Neural progenitor cell (in vitro differentiated cells): ENCODE data around the gene PLCB3. TPM values are rescaled to one million over a fixed set of nuclear protein-coding genes. Genes with fewer than 3 reads are reported as not detected.
A peak's percentile ranks its signal among the peaks of the same experiment; 100 is the strongest.

Experiments used
- DNase-seq: peaks from one replicate; pipeline ENCODE4 v3.0.0-alpha.2; 2016; ENCODE audit warnings: low spot score
- H2AFZ ChIP-seq: fragments of 200-600 bp; sonication (generic); replicated peaks from 2 replicates; pipeline ENCODE4 v1.6.1; 2016; ENCODE audit warnings: antibody characterized with exemption
- H3F3A ChIP-seq: fragments of 200-600 bp; sonication (generic); 2 replicates; pipeline ENCODE4 v1.6.1; 2016; ENCODE audit warnings: antibody characterized with exemption, low read depth
- H3K27ac ChIP-seq: fragments of 200-600 bp; sonication (generic); 2 replicates; pipeline ENCODE4 v1.5.1; 2016; ENCODE audit warnings: mild to moderate bottlenecking
- H3K27me3 ChIP-seq: fragments of 200-600 bp; sonication (generic); 2 replicates; pipeline ENCODE4 v1.6.1; 2016; ENCODE audit warnings: mild to moderate bottlenecking, moderate library complexity
- H3K36me3 ChIP-seq: fragments of 200-600 bp; sonication (generic); 2 replicates; pipeline ENCODE4 v1.5.1; 2016
- H3K4me1 ChIP-seq: fragments of 200-600 bp; sonication (generic); 2 replicates; pipeline ENCODE4 v1.6.1; 2016; ENCODE audit warnings: mixed run types
- H3K4me2 ChIP-seq: fragments of 200-600 bp; sonication (generic); 2 replicates; pipeline ENCODE4 v1.6.1; 2016
- H3K4me3 ChIP-seq: fragments of 200-600 bp; sonication (generic); 2 replicates; pipeline ENCODE4 v1.5.1; 2016
- H3K79me2 ChIP-seq: fragments of 200-600 bp; sonication (generic); 2 replicates; pipeline ENCODE4 v1.6.1; 2016; ENCODE audit warnings: low read depth
- H3K9ac ChIP-seq: fragments of 200-600 bp; sonication (generic); 2 replicates; pipeline ENCODE4 v1.6.1; 2016
- H3K9me3 ChIP-seq: fragments of 200-600 bp; sonication (generic); 2 replicates; pipeline ENCODE4 v1.5.1; 2016; ENCODE audit warnings: low read depth
- H4K20me1 ChIP-seq: fragments of 200-600 bp; sonication (generic); 2 replicates; pipeline ENCODE4 v1.6.1; 2016; ENCODE audit warnings: low read depth
- H3K27ac Mint-ChIP-seq: 3 replicates; pipeline ENCODE4 v1.8.0; 2021; ENCODE audit warnings: mixed read lengths
- H3K27me3 Mint-ChIP-seq: 2 replicates; pipeline ENCODE4 v1.8.0; 2022; ENCODE audit warnings: low read depth, mild to moderate bottlenecking, inconsistent platforms, moderate library complexity, mixed read lengths; ENCODE audit not compliant: insufficient read depth
- H3K36me3 Mint-ChIP-seq: 3 replicates; pipeline ENCODE4 v1.8.0; 2021; ENCODE audit warnings: mixed read lengths
- H3K4me1 Mint-ChIP-seq: 3 replicates; pipeline ENCODE4 v1.8.0; 2021; ENCODE audit warnings: mixed read lengths
- H3K4me3 Mint-ChIP-seq: 3 replicates; pipeline ENCODE4 v1.8.0; 2021; ENCODE audit warnings: mild to moderate bottlenecking, moderate library complexity, mixed read lengths
- H3K9me3 Mint-ChIP-seq: 3 replicates; pipeline ENCODE4 v1.8.0; 2020; ENCODE audit warnings: mixed read lengths
- EZH2 ChIP-seq: fragments of 200-600 bp; sonication (generic); IDR thresholded peaks from 2 replicates; pipeline ENCODE4 v1.6.1; 2017; ENCODE audit warnings: antibody characterized with exemption, mild to moderate bottlenecking, moderate library complexity
- EZH2phosphoT487 ChIP-seq: fragments of 200-600 bp; sonication (generic); IDR thresholded peaks from 2 replicates; pipeline ENCODE4 v1.6.1; 2017; ENCODE audit warnings: antibody characterized with exemption
- total RNA-seq: library from RNA; depleted of rRNA; stranded (reverse); fragments of >200 nt; gene quantifications from 2 replicates; pipeline ENCODE4 v1.2.3, GENCODE V29; 2015; ENCODE audit warnings: low replicate concordance
- TF ChIP-seq, protein P1 (sequence below): fragments of 200-600 bp; sonication (generic); IDR thresholded peaks from 2 replicates; pipeline ENCODE4 v1.5.1; 2017; ENCODE audit warnings: antibody characterized with exemption, mild to moderate bottlenecking

PLCB3 gene
- total RNA-seq, 1 donor from 2014 or later: 15.6 TPM

DNA sequence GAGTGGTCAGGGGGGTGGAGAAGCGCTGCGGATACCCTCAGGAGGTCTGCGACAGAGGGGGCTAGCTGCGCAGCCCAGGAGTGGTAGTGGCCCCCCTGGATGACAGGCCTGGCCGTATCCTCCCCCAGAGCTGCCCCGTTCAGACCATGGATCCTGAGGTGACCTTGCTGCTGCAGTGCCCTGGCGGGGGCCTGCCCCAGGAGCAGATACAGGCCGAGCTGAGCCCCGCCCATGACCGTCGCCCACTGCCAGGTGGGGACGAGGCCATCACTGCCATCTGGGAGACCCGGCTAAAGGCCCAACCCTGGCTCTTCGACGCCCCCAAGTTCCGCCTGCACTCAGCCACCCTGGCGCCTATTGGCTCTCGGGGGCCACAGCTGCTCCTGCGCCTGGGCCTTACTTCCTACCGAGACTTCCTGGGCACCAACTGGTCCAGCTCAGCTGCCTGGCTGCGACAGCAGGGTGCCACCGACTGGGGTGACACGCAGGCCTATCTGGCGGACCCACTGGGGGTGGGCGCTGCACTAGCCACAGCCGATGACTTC, 24.8 kb upstream of the PLCB3 start:
- DNase-seq: no peak
- no peak overlapping the region for H3K27ac Mint-ChIP-seq

DNA sequence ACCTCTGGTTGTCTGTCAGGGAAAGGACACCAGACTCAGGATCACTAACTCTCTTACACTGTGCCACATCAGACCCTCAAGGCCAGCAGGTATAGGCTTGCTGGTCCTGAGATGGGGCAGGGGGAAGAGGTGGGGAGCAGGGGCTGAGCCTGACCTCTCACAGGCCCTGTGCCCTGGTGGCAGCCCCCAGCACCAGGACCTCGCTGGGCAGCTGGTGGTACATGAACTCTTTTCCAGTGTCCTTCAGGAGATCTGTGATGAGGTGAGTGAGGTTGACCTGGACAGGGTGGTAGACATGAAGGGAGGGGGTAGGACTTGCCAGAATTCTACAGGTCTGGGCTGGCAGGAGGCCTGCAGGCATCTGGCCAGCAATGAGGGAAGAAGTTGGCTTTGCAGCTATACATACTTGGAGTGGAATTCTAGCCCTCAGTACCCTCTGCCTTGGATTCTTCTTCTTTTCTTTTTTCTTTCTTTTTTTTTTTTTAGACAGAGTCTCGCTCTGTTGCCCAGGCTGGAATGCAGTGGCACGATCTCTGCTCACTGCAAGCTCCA, 23.8 kb upstream of the PLCB3 start:
- H3K27ac Mint-ChIP-seq: no peak overlapping the region
- H3K27me3 Mint-ChIP-seq: peaks cover 6% of the 10 kb centered on the region
- H4K20me1 ChIP-seq: no peaks in the 10 kb centered on the region
- peaks cover 18% of the 10 kb centered on the region for H3K27me3 ChIP-seq
- TF ChIP-seq, protein P1, sequence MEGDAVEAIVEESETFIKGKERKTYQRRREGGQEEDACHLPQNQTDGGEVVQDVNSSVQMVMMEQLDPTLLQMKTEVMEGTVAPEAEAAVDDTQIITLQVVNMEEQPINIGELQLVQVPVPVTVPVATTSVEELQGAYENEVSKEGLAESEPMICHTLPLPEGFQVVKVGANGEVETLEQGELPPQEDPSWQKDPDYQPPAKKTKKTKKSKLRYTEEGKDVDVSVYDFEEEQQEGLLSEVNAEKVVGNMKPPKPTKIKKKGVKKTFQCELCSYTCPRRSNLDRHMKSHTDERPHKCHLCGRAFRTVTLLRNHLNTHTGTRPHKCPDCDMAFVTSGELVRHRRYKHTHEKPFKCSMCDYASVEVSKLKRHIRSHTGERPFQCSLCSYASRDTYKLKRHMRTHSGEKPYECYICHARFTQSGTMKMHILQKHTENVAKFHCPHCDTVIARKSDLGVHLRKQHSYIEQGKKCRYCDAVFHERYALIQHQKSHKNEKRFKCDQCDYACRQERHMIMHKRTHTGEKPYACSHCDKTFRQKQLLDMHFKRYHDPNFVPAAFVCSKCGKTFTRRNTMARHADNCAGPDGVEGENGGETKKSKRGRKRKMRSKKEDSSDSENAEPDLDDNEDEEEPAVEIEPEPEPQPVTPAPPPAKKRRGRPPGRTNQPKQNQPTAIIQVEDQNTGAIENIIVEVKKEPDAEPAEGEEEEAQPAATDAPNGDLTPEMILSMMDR: no peak
- no peak for TF ChIP-seq EZH2phosphoT487
- TF ChIP-seq EZH2: no peak
- peak overlapping the region; percentile 89 for H3K4me2 ChIP-seq
- no peaks in the 10 kb centered on the region for H3K36me3 Mint-ChIP-seq
- peaks cover 27% of the 10 kb centered on the region for H3F3A ChIP-seq
- H3K9me3 Mint-ChIP-seq: no peaks in the 10 kb centered on the region
- H3K9me3 ChIP-seq: no peaks in the 10 kb centered on the region
- H3K4me3 ChIP-seq: no peak overlapping the region
- no peak overlapping the region for H2AFZ ChIP-seq
- DNase-seq: no peak
- H3K79me2 ChIP-seq: no peaks in the 10 kb centered on the region
- H3K4me3 Mint-ChIP-seq: peak overlapping the region; percentile 91
- H3K4me1 ChIP-seq: peaks cover 16% of the 10 kb centered on the region
- H3K4me1 Mint-ChIP-seq: peaks cover 33% of the 10 kb centered on the region
- no peak overlapping the region for H3K9ac ChIP-seq
- no peaks in the 10 kb centered on the region for H3K36me3 ChIP-seq
- H3K27ac ChIP-seq: no peak overlapping the region

More for the DNA sequence above, 24.8 kb upstream of the PLCB3 start:
- Histone ChIP-seq H3K36me3 (no peaks in the 10 kb centered on the region), H3F3A (peaks cover 27% of the 10 kb centered on the region), H3K27ac (no peak overlapping the region), H3K9ac (peak overlapping the region; percentile 31), H3K4me3 (peak overlapping the region; percentile 62), H3K27me3 (peaks cover 9% of the 10 kb centered on the region), H3K9me3 (no peaks in the 10 kb centered on the region), H2AFZ (peak overlapping the region; percentile 2), H3K4me1 (peaks cover 16% of the 10 kb centered on the region), H3K4me2 (peak overlapping the region; percentile 89), H3K79me2 (no peaks in the 10 kb centered on the region), H4K20me1 (no peaks in the 10 kb centered on the region)
- Mint-ChIP-seq H3K27me3 (peaks cover 5% of the 10 kb centered on the region), H3K4me3 (peak overlapping the region; percentile 91), H3K9me3 (no peaks in the 10 kb centered on the region), H3K36me3 (no peaks in the 10 kb centered on the region), H3K4me1 (peaks cover 29% of the 10 kb centered on the region)
- TF ChIP-seq, protein P1: no peak
- TF ChIP-seq EZH2phosphoT487: no peak

DNA sequence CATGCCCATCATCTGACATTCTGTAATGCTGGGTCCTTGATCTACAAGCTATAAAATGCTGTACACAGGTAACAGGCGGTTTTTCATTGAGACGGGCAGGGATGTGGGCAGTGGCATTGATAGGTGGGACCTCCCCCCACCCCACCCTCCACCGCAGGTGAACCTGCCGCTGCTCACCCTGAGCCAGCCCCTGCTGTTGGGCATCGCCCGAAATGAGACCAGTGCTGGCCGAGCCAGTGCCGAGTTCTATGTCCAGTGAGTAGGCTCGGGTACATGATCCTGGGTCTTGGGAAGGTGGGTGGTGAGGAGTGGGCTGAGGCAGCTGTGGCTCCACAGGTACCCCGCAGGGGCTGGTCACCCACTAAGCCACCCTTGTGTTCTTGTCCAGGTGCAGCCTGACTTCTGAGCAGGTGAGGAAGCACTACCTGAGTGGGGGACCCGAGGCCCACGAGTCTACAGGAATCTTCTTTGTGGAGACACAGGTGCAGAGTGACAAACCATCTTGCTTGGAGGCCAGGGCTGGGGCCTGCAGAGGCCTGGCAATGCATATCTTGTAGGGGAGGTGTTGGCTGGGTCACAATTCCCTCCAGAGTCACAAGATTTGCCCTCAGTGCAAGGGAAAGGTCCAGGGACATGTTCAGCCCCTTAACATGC, 22.1 kb upstream of the PLCB3 start:
- no peak overlapping the region for H2AFZ ChIP-seq
- peaks cover 35% of the 10 kb centered on the region for H3K27me3 ChIP-seq
- H3K9me3 ChIP-seq: no peaks in the 10 kb centered on the region
- Mint-ChIP-seq H3K9me3 (no peaks in the 10 kb centered on the region), H3K27ac (no peak overlapping the region), H3K27me3 (peaks cover 7% of the 10 kb centered on the region), H3K36me3 (no peaks in the 10 kb centered on the region), H3K4me3 (peak overlapping the region; percentile 92), H3K4me1 (peaks cover 37% of the 10 kb centered on the region)
- no peak overlapping the region for H3K9ac ChIP-seq
- no peak for DNase-seq
- no peaks in the 10 kb centered on the region for H3K79me2 ChIP-seq
- H4K20me1 ChIP-seq: peaks cover 3% of the 10 kb centered on the region
- TF ChIP-seq, protein P1: no peak
- TF ChIP-seq EZH2 (no peak), EZH2phosphoT487 (no peak)
- peak overlapping the region; percentile 95 for H3K4me2 ChIP-seq
- peak overlapping the region; percentile 67 for H3K4me3 ChIP-seq
- H3K36me3 ChIP-seq: no peaks in the 10 kb centered on the region
- no peak overlapping the region for H3K27ac ChIP-seq
- peaks cover 39% of the 10 kb centered on the region for H3F3A ChIP-seq
- H3K4me1 ChIP-seq: peaks cover 20% of the 10 kb centered on the region
